Measurements from ENCODE around the gene KRTAP10-11.
"Not testable (repeated sequence)": the region's sequence is repeated elsewhere in the genome, so short reads cannot be mapped to it uniquely, and the experiment has no call there.

KRTAP10-11 gene

DNA sequence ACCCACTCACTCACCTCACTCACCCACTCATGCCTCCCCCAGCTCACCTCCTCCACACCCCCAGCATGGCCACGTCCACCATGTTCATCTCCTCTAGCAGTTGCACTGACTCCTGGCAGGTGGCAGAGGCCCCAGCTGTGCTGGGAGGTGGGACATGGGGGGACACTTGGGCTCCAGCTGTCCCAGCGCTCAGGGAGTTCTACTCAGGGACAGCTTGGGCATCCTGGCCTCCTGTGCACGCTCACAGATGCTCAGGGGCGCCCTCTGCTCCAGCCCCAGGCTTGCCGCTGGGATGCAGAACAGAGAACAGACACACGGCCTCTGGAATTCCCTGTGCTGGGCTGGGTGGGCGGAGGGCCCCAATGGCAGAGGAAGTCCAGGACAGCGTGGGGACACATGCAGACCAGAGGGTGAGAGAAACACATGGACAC, 29.1 kb upstream of the KRTAP10-11 start:
- TF ChIP-seq POLR2A (IDR thresholded peaks at IDR 0.05; ENCODE audit: low read depth, low read length) (no peak), POLR2AphosphoS5 (IDR thresholded peaks at IDR 0.05; ENCODE audit: low read depth, low read length) (no peak), TAF1 (IDR thresholded peaks at IDR 0.05; ENCODE audit: borderline replicate concordance, low read depth, low read length) (no peak)
- no peak for FAIRE-seq
- DNase-seq (ENCODE audit: insufficient read length), result no peak

DNA sequence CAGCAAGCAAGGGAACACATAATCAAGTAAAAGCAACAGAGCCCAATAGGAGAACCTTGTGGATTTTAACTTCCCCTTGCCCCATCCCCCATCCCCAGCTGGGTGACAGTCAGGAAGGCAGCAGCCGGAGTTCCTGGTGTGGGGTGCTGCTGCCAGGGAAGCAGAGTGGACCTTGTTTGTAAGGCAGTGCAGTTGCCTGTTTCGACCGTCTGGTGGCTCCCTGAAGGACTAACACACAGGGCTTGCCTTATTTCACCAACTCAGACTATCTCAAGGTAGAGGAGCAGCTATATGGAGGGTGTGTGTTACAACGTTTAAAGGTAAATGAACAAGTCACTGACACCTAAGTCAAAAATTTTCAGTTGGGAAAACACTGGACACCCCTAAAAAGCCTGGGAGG, 27.7 kb upstream of the KRTAP10-11 start:
- DNase-seq (ENCODE audit: insufficient read length), result no peak
- FAIRE-seq, result no peak
- TF ChIP-seq POLR2A (IDR thresholded peaks at IDR 0.05; ENCODE audit: low read depth, low read length), result no peak
- no peak for TF ChIP-seq TAF1 (IDR thresholded peaks at IDR 0.05; ENCODE audit: borderline replicate concordance, low read depth, low read length)
- TF ChIP-seq POLR2AphosphoS5 (IDR thresholded peaks at IDR 0.05; ENCODE audit: low read depth, low read length), result no peak

DNA sequence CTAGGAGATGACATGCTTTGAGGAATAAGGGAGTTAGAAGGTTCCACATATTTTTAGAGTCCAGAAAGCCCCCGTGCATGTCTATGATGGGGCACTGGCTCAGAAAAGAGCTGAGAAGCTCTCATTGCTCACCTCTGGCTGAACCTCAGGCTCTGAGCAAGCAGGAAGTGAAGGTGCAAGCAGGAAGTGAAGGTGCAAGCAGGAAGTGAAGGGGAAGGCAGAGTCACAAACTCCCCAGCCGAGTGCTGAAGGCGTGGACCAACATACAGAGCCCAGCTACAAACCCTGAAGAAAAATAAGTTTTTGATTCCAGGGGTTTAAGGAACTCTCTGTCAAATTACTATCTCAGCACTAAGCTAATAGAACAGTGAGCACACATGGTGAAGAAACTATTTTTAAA, 27.3 kb upstream of the KRTAP10-11 start:
- FAIRE-seq, result no peak
- TF ChIP-seq TAF1 (IDR thresholded peaks at IDR 0.05; ENCODE audit: borderline replicate concordance, low read depth, low read length) (no peak), POLR2AphosphoS5 (IDR thresholded peaks at IDR 0.05; ENCODE audit: low read depth, low read length) (no peak), POLR2A (IDR thresholded peaks at IDR 0.05; ENCODE audit: low read depth, low read length) (no peak)

DNA sequence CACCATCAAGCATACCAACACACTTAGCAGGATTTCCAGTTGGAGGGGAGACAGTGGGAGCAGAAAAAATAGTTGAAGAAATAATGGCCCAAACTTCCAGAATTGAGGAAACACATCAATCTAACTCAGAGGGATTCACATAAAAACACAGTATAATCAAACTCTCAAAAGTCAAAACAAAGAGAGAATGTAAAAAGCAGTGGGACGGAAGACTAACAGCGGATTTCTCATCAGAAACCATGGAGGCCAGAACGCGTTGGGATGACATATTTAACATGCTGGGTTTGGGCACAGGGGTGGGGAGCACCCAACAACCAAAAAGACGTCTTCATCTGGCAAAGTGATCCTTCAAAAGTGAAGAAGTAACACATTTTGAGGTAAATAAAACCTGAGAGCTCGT, 26.3 kb upstream of the KRTAP10-11 start:
- FAIRE-seq, result no peak
- TF ChIP-seq POLR2A (IDR thresholded peaks at IDR 0.05; ENCODE audit: low read depth, low read length) (no peak), TAF1 (IDR thresholded peaks at IDR 0.05; ENCODE audit: borderline replicate concordance, low read depth, low read length) (no peak), POLR2AphosphoS5 (IDR thresholded peaks at IDR 0.05; ENCODE audit: low read depth, low read length) (no peak)

More for the DNA sequence above, 27.3 kb upstream of the KRTAP10-11 start:
- no peak for DNase-seq (ENCODE audit: insufficient read length)

DNA sequence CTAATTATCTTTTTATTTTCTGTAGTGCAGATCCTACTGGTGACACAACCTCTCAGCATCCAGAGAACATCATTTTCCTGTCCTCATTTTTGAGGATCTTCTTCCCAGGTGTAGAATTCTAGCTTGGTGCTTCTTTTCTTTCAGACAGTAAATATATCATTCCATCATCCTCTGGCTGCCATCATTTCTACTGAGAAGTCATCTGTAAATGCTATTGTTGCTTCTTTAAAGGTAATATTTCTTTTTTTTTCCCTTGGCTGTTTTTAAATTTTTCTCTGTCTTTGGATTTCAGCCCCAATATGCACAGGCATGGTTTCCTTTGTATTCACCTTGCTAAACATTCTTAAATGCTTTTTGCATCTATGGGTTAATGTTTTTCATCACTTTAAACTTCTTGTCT, 22.6 kb upstream of the KRTAP10-11 start:
- no peak for FAIRE-seq
- no peak for TF ChIP-seq TAF1 (IDR thresholded peaks at IDR 0.05; ENCODE audit: borderline replicate concordance, low read depth, low read length)
- no peak for DNase-seq (ENCODE audit: insufficient read length)

More for the DNA sequence above, 26.3 kb upstream of the KRTAP10-11 start:
- no peak for DNase-seq (ENCODE audit: insufficient read length)

DNA sequence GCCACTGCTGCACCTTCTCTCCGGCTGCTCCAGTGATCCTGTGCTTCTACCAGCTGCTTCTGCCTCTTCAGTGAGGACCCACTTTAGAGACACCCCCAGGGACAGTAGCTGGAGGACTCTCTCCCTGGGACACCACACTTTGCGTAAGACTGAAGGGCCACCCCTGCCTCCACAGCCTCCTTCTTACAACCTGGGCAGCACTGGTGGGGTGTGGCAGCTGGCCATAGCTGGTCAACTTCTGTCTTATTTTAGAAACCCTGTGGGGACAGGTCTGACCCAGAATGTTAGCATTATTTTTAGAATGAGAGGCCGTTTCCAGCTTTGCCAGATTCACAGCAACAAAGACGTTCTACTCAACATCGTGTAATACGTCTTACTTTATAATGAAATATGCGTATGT, 20.5 kb upstream of the KRTAP10-11 start:
- no peak for FAIRE-seq
- DNase-seq (ENCODE audit: insufficient read length), result no peak
- TF ChIP-seq POLR2AphosphoS5 (IDR thresholded peaks at IDR 0.05; ENCODE audit: low read depth, low read length), result no peak
- no peak for TF ChIP-seq TAF1 (IDR thresholded peaks at IDR 0.05; ENCODE audit: borderline replicate concordance, low read depth, low read length)
- TF ChIP-seq POLR2A (IDR thresholded peaks at IDR 0.05; ENCODE audit: low read depth, low read length), result no peak

DNA sequence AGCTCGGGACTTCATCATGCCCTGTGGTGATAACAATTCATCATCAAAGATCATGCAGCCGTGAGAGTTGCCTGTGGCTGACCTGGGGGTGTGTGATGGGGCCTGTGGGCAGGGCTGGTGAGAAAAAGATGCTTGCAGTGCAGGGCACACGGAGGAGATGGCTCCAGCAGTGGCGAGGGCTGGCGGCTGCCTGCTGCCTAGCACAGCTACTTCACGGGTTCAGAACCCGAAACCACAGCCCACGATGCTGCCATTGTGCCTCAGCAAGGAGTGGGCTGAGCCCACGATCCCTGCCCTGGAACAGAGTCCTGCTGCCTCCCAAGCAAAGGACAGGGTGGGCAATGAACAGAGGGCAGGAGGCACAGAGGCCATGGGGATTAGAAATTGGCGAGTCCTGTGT, 20.0 kb upstream of the KRTAP10-11 start:
- FAIRE-seq (no peak), DNase-seq (ENCODE audit: insufficient read length) (no peak)
- no peak for TF ChIP-seq POLR2A (IDR thresholded peaks at IDR 0.05; ENCODE audit: low read depth, low read length)
- no peak for TF ChIP-seq TAF1 (IDR thresholded peaks at IDR 0.05; ENCODE audit: borderline replicate concordance, low read depth, low read length)
- TF ChIP-seq POLR2AphosphoS5 (IDR thresholded peaks at IDR 0.05; ENCODE audit: low read depth, low read length), result no peak

DNA sequence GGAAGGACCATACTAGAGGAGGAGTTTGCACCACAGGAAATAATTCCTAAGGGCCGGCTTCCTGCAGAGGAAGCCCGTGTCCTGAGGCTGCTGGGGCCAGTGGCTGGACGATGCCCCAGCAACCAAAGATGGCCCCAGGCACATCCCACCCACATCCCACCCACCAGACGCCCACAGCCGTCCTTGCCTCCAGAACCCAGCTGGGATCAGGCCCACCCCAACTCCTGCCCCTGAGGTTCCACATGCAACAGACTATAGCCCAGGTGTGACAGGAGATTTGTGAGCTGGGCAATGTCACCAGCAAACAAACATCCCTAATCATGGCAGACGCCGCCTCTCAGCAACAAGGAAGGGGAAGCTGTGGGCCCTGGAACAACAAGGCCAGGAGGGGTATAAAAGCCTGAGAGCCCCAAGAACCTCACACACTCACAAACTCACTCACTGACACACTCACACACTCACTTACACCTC, 19.5 kb upstream of the KRTAP10-11 start, which contains the start of gene KRTAP10-9:
Gene KRTAP10-9, plus strand, starts transcription at position 421 of the 471 bp plus-strand sequence. CDS start 79 bp downstream, outside the sequence.
- TF ChIP-seq TAF1 (IDR thresholded peaks at IDR 0.05; ENCODE audit: borderline replicate concordance, low read depth, low read length), result no peak
- TF ChIP-seq POLR2AphosphoS5 (IDR thresholded peaks at IDR 0.05; ENCODE audit: low read depth, low read length), result no peak
- no peak for TF ChIP-seq POLR2A (IDR thresholded peaks at IDR 0.05; ENCODE audit: low read depth, low read length)
- no peak for DNase-seq (ENCODE audit: insufficient read length)
- no peak for FAIRE-seq

DNA sequence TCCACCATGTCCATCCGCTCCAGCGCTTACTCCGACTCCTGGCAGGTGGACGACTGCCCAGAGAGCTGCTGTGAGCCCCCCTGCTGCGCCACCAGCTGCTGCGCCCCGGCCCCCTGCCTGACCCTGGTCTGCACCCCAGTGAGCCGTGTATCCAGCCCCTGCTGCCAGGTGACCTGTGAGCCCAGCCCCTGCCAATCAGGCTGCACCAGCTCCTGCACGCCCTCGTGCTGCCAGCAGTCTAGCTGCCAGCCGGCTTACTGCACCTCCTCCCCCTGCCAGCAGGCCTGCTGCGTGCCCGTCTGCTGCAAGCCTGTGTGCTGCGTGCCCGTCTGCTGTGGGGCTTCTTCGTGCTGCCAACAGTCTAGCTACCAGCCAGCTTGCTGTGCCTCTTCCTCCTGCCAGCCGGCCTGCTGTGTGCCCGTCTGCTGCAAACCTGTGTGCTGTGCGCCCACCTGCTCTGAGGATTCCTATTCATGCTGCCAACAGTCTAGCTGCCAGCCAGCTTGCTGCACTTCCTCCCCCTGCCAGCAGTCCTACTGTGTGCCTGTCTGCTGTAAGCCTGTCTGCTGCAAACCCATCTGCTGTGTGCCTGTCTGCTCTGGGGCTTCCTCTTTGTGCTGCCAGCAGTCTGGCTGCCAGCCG, 18.9 kb upstream of the KRTAP10-11 start:
- not testable (repeated sequence) for DNase-seq (ENCODE audit: insufficient read length); FAIRE-seq

DNA sequence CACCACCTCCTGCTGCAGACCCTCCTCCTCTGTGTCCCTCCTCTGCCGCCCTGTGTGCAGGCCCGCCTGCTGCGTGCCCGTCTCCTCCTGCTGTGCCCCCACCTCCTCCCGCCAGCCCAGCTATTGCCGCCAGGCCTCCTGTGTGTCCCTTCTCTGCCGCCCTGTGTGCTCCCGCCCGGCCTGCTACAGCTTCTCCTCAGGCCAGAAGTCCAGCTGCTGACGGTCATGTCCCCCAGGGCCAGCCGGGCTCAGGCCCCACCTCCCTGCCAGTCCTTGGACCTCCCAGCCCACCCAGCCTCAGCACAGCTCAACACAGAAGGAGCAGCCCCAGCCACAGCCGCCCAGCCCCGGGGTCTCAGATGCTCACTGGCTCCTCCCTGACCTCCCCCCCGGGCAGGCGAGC, 18.4 kb upstream of the KRTAP10-11 start:
- FAIRE-seq; DNase-seq (ENCODE audit: insufficient read length): not testable (repeated sequence)

DNA sequence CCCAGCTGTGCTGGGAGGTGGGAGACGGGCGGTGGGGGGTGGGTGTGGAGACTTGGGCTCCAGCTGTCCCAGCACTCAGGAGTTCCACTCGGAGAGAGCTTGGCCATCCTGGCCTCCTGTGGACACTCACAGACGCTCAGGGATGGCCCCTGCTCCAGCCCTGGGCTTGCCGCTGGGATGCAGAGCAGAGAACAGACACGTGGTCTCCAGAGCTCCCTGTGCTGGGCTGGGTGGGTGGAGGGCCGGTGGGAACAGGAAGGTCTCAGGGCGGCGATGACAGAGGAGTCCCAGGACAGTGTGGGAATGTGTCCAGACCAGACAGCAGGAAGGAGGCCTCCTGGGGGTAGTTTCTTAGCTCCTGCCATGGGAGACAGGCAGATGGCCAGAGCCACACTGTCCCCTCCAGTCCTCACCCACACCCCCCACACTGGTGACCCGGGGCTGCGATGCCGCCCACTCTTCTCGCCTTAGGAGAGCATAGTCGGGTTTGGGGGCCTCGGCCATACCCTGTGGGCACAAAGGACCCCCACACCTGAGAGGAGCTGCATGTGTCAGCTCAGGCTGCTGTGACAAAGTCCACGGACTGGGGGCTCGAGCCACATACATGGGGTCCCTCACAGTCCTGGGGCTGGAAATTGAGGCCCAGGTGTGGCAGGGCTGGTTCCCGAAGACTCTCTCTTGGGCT, 17.4 kb upstream of the KRTAP10-11 start:
- FAIRE-seq, result no peak
- no peak for DNase-seq (ENCODE audit: insufficient read length)
- no peak for TF ChIP-seq TAF1 (IDR thresholded peaks at IDR 0.05; ENCODE audit: borderline replicate concordance, low read depth, low read length)
- no peak for TF ChIP-seq POLR2A (IDR thresholded peaks at IDR 0.05; ENCODE audit: low read depth, low read length)
- no peak for TF ChIP-seq POLR2AphosphoS5 (IDR thresholded peaks at IDR 0.05; ENCODE audit: low read depth, low read length)

DNA sequence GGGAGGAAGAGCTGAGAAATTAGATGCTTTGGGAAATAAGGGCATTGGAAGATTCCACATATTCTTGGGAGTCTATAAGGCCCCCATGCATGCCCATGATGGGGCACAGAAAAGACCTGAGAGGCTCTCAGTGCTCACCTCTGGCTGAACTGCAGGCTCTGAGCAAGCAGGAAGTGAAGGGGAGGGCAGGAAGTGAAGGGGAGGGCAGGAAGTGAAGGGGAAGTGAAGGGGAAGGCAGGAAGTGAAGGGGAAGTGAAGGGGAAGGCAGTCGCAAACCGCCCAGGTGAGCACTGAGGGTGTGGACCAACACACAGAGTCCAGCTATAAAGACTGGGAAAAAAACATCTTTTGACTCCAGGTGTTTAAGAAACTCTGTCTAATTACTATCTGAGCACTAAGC, 15.8 kb upstream of the KRTAP10-11 start:
- FAIRE-seq, result no peak
- DNase-seq (ENCODE audit: insufficient read length), result no peak
- TF ChIP-seq TAF1 (IDR thresholded peaks at IDR 0.05; ENCODE audit: borderline replicate concordance, low read depth, low read length) (no peak), POLR2A (IDR thresholded peaks at IDR 0.05; ENCODE audit: low read depth, low read length) (no peak), POLR2AphosphoS5 (IDR thresholded peaks at IDR 0.05; ENCODE audit: low read depth, low read length) (no peak)

Measured in GM12892 (cell line).